NCI-H510A treated with DMSO at 0.1 percent for 48 hours (cell line): ENCODE data around the gene AMZ1.
"Not testable (repeated sequence)": the region's sequence is repeated elsewhere in the genome, so short reads cannot be mapped to it uniquely, and the experiment has no call there.

ENCODE experiments used
- DNase-seq: peaks from one replicate; lab custom pipeline; 2025; lab: John Stamatoyannopoulos, UW

The AMZ1 gene

DNA sequence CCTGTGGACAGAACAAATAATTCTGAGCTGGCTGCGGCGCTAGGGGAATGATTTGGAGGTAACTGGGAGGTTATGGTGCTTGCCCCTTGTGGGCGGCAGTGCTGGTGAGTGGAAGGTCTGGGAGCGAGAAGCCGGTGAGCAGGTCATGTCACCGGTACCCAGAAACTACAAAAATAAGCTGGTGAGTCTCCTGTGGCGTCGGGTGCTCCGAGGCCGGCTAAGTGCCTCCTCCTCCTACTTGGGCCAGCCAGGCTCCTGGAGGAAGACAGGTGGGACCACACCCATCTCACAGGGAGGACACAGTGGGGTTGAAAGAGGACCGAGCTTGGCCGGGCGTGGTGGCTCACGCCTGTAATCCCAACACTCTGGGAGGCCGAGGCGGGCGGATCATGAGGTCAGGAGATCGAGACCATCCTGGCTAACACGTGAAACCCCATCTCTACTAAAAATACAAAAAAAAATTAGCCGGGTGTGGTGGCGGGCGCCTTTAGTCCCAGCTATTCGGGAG lies 4.0 kb downstream of the AMZ1 start:
- not testable (repeated sequence) for DNase-seq

DNA sequence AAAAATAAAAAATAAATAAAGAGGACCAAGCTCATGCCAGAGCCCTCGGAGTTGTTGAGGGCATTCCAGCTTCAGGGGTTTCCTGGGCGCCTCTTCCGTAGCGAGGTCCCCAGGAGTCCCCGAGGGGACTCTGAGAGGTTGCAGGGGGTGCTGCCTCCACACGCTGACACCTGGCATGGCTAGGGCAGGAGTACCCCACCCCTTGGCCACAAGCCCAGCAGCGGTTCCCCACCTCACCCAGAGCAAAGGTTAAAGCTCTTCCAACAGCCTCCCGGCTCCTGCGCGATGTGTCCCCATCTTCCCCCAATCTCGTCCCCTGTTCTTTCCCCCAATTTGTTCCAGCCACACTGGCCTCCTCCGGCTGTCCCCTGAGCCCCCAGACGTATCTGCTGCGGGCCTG lies 4.5 kb downstream of the AMZ1 start:
- DNase-seq, result no peak

DNA sequence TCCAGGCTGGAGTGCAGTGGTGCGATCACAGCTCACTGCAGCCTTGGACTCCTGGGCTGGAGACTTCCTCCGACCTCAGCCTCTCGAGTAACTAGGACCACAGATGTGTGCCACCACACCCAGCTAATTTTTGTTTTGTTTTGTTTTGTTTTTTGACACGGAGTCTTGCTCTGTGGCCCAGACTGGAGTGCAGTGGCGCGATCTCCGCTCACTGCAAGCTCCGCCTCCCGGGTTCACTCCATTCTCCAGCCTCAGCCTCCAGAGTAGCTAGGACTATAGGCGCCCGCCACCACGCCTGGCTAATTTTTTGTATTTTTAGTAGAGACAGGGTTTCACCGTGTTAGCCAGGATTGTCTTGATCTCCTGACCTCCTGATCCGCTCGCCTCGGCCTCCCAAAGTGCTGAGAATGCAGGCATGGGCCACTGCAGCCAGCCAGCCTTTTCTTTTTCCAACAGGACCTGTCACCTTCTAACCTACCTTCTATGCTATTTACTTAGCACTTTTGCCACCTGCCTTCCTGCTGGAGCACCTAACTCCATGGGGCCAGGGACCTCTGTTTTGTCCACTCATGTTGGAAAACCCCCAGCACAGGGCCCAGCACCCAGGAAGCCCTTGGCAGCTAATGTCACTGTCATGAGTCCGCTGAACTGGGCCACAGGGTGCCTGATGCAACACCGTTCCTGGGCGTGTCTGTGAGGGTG lies 5.6 kb downstream of the AMZ1 start:
- DNase-seq, result peak; percentile 17

DNA sequence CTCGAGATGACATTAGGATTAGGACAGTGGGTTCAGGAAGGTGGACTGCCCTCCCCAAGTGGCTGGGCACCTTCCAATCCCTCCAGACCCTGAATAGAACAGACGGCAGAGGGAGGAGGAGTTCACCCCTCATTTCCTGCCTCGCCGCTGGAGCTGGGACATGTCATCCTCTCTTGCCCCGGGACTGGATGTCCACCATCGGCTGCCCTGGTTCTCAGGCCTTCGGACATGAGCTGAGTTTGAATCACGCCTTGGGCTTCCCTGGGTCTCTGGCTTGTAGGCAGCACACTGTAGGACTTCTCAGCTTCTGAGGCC lies 6.1 kb downstream of the AMZ1 start:
- not testable (repeated sequence) for DNase-seq

DNA sequence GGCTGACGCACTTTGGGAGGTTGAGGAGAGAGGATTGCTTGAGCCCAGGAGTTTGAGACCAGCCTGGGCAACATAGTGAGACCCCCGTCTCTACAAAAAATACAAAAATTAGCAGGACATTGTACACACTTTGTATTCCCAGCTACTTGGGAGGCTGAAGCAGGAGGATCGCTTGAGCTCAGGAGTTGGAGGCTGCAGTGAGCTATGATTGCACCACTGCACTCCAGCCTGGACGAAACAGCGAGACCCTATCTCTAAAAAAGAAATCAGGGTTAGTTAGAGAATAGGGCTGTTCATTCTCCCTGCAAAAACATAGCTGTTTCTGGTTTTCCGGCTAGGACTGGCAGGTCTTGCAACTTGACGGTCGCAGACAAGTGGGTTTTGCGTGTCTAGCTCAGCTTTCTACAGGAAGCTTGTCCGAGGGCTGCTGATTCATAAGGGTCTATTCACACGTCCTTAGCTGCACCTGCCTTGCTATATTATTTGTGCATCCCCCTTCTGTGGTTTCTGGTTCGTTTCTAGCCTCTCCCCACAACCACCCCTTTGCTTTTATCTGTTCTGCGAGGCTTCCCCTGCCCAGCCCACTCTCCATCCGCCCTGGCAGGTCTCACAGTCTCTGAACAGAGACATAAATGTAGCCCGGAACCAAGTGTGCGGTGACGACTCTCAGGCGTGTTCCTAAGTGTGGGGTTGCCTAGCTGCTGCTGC lies 10.7 kb downstream of the AMZ1 start:
- peak; percentile 45 for DNase-seq

DNA sequence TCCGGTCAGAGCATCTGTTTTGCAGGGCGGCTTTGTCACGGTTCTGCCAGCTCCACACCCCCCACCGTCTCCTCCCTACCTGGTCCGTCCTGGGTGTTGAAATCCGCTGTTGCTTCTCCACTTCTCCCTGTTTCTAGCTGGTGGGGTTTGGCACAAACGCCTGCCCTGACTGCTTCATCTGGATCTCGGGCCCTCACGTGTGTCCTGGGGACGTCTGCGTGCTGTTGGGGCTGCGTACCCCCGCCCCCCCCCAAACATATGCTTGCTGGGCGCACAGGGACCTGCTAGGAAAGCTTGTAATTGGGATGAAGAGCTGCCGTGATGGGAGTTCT lies 11.3 kb downstream of the AMZ1 start:
- DNase-seq, result no peak

DNA sequence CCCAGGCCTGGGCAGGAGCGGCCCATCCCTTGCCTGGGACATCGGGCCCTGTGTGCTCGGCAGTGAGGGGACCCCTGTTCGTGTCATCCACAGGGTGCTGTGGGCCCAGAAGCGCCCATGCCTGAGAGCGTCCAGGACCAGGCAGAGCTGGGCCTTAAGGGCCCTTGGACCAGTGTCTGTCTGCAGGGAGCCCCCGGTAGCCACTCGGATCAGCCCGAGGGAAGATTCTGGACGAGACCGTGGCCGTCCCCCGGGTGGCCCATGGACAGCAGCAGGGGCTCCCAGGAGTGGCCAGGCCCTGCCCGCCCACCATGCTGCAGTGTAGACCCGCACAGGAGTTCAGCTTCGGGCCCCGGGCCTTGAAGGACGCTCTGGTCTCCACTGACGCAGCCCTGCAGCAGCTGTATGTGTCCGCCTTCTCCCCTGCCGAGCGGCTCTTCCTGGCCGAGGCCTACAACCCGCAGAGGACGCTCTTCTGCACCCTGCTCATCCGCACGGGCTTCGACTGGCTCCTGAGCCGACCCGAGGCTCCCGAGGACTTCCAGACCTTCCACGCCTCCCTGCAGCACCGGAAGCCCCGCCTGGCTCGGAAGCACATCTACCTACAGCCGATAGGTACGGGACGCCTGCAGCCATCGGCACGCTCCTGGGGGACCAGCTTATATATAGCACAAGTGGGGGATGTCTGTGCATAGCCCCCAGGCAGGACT lies 12.3 kb downstream of the AMZ1 start:
- DNase-seq, result no peak

DNA sequence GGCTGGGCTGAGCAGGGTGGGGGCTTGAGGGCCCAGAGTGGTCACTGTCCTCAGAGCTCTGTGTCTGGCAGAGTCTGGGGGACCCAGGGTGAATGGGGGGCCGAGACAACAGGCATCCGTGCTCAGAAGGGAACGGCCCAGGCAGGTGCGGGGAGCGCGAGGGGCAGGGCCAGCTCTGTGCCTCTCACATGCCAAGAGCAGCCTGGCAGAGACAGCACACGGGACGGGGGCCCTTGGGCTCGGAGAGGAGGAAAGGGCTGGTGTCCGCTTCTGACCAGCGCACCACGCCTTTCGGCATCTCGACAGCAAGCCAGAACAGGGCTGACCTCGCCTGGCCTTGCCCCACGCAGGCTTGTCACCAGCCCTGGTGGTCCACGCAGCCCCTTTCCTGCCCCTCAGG lies 13.4 kb downstream of the AMZ1 start:
- DNase-seq, result no peak

DNA sequence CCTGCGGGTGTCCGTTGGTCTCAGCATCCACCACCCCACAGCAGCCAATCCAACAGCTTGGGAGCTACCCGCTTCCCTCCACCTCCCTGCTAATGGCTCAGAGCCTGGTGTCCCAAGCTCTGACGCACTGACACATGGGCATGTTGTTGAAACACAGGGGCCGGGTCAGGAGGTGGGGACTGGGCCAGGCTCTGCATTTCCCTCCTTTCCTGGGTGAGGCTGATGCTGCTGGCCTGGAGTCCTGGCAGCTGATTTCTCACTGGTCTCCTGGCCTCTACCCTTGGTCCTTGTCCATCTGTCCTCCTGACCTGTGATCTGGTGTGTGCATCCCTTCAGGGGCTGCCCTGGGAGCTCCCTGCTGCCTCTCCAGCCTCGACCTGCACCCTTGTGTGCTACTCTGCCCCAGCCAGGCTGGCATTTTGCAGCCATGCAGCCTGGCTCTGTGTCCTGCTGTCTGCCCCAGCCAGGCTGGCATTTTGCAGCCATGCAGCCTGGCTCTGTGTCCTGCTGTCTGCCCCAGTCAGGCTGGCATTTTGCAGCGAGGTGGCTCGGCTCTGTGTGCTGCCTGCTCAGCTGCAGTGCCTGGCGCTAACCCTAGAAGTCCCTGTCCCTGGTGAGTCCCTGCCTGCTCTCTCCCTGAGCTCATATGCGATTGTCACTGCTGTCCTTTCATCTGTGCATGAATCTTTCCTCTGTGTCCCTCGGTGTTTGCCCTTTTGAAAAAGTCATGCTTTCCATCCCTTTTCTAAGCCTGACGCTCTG lies 14.0 kb downstream of the AMZ1 start:
- DNase-seq, result no peak

DNA sequence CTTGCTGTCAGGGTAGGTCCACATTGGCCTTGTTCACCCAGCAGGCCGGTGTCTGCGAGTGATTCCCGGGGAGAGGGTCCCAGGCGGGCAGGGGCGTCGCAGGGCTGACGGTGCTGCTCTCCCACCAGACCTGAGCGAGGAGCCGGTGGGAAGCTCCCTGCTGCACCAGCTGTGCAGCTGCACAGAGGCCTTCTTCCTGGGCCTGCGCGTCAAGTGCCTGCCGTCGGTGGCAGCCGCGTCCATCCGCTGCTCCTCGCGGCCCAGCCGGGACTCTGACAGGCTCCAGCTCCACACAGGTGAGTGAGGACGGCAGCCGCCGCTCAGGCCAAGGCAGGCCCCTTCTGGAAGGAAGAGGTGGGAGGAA lies 14.6 kb downstream of the AMZ1 start:
- DNase-seq, result peak; percentile 10

DNA sequence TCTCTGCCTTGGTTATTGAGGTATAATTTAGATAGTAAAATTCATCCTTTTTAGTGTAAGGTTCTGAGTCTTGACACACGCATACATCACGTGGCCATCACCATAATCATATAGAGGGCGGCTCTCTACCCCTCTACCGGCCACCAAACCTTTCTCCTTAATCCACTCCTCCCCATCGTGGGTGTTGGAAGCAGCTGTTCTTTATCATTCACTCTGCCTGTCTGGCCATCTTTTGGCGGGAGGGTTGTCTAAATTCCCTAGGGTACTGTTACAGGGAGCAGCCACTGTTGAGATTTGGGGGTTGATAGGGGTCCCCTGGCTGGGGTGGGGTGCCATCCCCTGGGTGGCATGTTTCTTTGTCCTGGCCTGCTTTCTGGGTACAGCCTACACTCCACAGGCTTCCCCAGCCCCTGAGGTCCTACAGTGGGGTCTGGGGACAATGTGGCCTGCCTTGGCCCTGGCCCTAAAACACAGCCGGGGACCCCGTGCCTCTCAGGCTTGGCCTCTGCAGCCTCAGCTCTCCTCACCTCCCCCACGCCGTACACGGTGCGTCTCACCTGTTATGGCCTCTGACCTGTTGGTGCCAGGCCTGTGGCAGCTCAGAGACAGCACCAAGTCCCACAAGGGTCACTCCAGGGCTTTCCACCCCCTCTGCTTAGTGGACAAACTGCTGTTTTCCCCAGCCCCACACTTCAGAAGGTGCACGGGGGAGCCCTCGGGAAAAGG lies 17.5 kb downstream of the AMZ1 start:
- DNase-seq, result no peak

DNA sequence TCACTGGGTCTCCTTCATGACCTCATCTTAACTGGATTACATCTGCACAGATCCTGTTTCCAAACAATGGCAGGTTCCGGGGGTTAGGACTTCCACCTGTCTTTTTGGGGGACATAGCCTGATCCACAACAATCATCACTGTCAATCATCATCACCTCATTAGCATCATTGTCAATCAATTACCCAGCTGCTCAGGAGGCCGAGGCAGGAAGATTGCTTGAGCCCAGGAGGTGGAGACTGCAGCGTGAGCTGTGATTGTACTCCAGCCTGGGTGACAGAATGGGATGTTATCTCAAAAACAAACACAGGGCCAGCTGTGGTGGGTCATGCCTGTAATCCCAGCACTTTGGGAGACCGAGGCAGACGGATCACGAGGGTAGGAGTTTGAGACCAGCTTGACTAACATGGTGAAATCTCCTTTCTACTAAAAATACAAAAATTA lies 18.7 kb downstream of the AMZ1 start:
- no peak for DNase-seq

DNA sequence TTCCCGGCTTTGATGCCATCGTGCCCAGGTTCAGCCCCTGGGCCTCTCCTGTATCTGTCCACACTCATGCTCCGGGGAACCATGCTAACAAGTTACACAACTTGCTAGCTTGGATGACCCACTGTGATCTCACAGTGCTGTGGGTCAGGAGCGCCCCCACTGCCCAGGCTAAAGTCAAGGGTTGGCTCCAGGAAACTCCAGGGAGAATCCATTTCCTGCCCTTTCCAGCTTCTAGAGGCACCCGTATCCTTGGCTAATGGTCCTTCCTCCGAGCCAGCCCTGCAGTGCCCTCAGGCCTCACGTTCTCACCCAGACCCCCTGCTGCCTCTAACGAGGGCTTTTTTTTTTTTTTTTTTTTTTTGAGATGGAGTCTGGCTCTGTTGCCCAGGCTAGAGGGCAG lies 19.5 kb downstream of the AMZ1 start:
- DNase-seq, result no peak

DNA sequence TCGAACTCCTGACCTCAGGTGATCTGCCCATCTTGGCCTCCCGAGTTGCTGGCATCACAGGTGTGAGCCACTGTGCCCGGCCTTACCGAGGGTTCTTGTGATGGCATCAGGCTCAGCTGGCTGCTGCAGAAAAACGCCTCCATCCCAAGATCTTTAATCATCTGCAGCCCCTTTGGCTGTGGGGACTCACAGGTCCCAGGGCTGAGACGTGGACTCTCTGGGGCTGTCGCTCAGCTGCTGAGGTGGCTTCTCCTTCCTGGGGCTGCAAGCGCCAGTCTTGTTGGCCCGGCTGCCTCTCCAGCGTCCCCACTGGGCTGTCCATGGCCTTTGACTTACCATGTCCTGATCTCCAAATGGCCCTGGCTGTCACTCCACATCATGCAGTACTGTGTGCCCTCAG lies 20.0 kb downstream of the AMZ1 start:
- no peak for DNase-seq

DNA sequence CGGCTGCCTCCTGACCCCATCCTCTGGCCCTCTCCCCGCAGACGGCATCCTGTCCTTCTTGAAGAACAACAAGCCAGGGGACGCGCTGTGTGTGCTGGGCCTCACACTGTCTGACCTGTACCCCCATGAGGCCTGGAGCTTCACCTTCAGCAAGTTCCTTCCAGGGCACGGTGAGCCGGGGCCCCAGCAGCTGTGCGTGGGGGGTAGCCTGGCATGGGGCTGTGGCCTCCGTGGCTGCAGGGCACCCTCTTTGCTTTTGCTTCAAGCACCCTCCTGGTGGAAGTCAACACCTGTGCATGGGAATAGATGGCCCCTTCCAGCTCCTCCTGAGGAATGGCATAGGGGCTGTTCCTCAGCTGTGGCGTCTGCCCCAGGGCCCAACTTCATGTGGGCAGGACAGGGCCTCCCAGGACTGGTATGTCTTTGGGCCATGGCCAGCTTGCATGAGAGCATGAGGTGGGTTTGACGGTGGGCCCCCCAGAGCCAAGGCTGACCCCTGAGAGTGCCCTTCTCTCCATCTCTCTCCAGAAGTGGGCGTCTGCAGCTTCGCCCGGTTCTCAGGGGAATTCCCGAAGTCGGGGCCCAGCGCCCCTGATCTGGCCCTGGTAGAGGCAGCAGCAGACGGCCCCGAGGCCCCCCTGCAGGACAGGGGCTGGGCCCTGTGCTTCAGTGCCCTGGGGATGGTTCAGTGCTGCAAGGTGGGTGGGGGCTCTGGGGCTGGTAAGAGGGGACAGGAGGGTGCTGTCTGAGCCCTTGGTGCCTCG lies 20.7 kb downstream of the AMZ1 start:
- DNase-seq, result no peak

DNA sequence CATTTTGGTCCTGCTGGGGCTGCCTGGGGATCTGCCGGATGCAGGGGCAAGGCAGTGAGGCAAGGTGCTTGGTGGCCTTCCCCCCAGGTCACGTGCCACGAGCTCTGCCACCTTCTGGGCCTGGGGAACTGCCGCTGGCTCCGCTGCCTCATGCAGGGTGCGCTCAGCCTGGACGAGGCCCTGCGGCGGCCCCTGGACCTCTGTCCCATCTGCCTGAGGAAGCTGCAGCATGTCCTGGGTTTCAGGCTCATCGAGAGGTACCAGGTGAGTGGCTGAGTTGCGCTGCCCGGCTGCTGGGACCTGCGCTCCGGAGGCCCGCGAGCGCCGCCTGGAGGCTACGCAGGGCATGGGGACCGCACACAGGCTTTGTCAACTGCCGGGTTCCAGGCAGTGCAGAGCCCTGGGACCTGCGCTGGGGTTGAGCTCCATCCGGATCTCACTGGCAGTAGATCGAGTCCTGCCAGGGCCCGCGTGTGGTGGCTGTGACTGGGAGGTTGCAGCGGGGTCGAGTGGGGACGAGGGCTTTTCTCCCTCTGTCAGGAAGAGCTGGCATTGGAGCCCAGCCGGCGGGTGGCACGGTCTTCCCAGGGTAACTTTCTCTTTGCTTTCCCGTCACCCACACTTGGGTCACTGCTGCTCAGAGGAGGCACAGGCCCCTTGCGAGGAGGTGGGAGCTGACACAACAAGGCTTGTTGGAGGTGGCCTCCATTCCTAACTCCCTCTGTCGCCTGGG lies 21.7 kb downstream of the AMZ1 start:
- DNase-seq, result peak; percentile 85

DNA sequence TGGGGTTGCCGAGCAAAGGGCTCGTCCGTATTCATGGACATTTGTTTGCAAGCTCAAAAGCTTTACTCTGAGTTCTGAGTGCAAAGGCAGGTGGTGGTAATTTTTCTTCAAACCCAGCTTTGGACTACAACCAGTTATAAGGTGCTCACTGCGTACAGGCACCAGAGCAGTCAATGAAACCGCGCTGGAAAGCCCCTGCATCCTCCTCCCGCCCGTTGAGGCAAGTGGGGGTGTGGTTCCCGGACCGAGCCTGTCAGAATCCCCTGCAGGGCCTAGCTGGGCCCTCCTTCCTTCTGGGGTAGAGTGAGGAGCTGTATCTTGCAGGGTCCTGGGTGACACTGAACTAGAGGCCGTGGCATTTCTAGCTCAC lies 22.3 kb downstream of the AMZ1 start:
- DNase-seq, result no peak

DNA sequence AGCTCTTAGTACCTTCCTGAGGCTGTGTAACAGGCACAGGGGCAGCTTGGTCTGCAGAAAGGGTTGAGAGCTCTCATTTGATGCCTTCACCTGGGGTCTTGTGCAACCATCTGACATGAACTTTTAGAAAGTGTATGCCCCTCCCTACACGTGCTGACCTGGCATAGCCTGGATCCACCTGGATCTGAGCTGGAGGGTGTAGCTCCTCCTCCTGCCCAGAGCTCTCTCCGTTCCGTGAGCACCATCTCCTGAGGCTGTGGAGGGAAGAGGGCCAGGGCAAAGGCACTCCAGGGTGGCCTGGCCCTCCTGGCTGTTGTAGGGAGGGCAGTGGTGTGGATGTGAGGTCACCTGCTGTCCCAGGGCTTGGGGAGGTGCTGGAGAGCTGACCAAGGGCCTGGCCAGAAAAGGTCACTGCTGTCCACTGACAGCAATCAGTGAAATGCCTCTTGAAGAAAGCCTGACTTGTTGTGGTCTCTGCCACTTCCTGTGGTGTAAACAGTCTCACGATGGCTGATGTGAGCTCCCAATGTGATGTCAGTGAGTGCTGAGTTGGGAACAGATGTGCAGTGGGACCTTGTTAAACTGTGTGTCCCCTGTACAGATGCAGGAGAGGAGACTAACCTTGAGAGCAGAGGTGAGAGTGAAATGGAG lies 23.0 kb downstream of the AMZ1 start:
- no peak for DNase-seq

DNA sequence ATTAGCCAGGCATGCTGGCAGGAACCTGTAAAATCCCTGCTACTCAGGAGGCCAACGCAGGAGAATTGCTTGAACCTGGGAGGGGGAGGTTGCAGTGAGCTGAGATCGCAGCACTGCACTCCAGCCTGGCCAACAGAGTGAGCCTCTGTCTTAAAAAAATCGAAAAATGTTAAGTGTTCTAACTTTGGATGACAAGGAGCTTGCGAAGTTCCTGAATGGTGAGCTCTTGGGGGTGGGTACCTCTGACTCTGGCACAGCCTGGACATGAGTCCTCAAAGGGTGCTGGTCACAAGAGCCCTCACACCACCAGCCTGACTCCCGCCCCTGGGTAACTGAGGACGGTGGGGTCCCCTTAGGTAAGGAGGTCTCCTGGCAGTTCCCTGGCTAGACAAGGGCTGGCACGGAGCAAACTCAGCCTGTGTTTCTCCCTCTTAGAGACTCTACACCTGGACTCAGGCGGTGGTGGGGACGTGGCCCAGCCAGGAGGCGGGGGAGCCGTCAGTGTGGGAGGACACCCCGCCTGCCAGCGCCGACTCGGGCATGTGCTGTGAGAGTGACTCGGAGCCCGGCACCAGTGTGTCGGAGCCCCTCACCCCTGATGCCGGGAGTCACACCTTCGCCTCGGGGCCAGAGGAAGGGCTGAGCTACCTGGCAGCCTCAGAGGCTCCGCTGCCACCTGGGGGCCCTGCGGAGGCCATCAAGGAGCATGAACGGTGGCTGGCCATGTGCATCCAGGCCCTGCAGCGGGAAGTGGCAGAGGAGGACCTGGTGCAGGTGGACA lies 24.1 kb downstream of the AMZ1 start:
- DNase-seq, result no peak
